HEK293 (cell line): ENCODE measurements around the gene MATR3.

Experiments used
- GLIS2 ChIP-seq: fragments of 450-650 bp; formaldehyde crosslinking; IDR thresholded peaks from 2 replicates; pipeline ENCODE4 v1.5.1; 2016; ENCODE audit warnings: missing biosample characterization, missing genetic modification characterization
- HOXA7 ChIP-seq: sonication (generic); formaldehyde crosslinking; IDR thresholded peaks from 2 replicates; pipeline ENCODE4 v1.8.1; 2022; ENCODE audit warnings: missing genetic modification reagents, borderline replicate concordance
- IKZF3 ChIP-seq: fragments of 450-650 bp; IDR thresholded peaks from 2 replicates; pipeline ENCODE4 v1.5.0; 2018; ENCODE audit warnings: missing biosample characterization, mild to moderate bottlenecking, missing genetic modification characterization, moderate library complexity
- ZNF132 ChIP-seq: fragments of 450-650 bp; formaldehyde crosslinking; IDR thresholded peaks from 2 replicates; pipeline ENCODE4 v1.5.1; 2017; ENCODE audit warnings: missing biosample characterization, missing genetic modification characterization, borderline replicate concordance
- ZNF157 ChIP-seq: fragments of 450-650 bp; formaldehyde crosslinking; IDR thresholded peaks from 2 replicates; pipeline ENCODE4 v1.5.1; 2016; ENCODE audit warnings: missing biosample characterization, missing genetic modification characterization
- ZNF324 ChIP-seq: fragments of 450-650 bp; formaldehyde crosslinking; IDR thresholded peaks from 2 replicates; pipeline ENCODE4 v1.5.1; 2016; ENCODE audit warnings: missing biosample characterization, missing genetic modification characterization
- ZNF341 ChIP-seq: fragments of 450-650 bp; formaldehyde crosslinking; IDR thresholded peaks from 2 replicates; pipeline ENCODE4; 2016; ENCODE audit warnings: low read depth, missing biosample characterization, missing genetic modification characterization
- ZNF404 ChIP-seq: fragments of 450-650 bp; formaldehyde crosslinking; IDR thresholded peaks from 2 replicates; pipeline ENCODE4 v1.5.1; 2017; ENCODE audit warnings: missing biosample characterization, missing genetic modification characterization
- ZNF555 ChIP-seq: fragments of 450-650 bp; formaldehyde crosslinking; conservative IDR thresholded peaks from 2 replicates; pipeline ENCODE4 v1.5.1; 2017; ENCODE audit warnings: missing biosample characterization, mild to moderate bottlenecking, missing genetic modification characterization, inconsistent platforms
- ZNF596 ChIP-seq: fragments of 450-650 bp; IDR thresholded peaks from 2 replicates; pipeline ENCODE4 v1.5.0; 2018; ENCODE audit warnings: missing biosample characterization, mild to moderate bottlenecking, missing genetic modification characterization, moderate library complexity
- ZNF621 ChIP-seq: fragments of 450-650 bp; formaldehyde crosslinking; IDR thresholded peaks from 2 replicates; pipeline ENCODE4 v1.5.1; 2017; ENCODE audit warnings: missing biosample characterization, missing genetic modification characterization
- ZNF791 ChIP-seq: fragments of 450-650 bp; formaldehyde crosslinking; IDR thresholded peaks from 2 replicates; pipeline ENCODE4 v1.5.1; 2016; ENCODE audit warnings: missing biosample characterization, missing genetic modification characterization
- ZNF792 ChIP-seq: fragments of 450-650 bp; formaldehyde crosslinking; IDR thresholded peaks from 2 replicates; pipeline ENCODE4 v1.5.1; 2016; ENCODE audit warnings: missing biosample characterization, missing genetic modification characterization
- TF ChIP-seq, protein P1 (sequence below): fragments of 450-650 bp; formaldehyde crosslinking; IDR thresholded peaks from 2 replicates; pipeline ENCODE4 v1.5.1; 2016; ENCODE audit warnings: missing biosample characterization, missing genetic modification characterization
- TF ChIP-seq, protein P2 (sequence below): fragments of 450-650 bp; formaldehyde crosslinking; IDR thresholded peaks from 2 replicates; pipeline ENCODE4 v1.5.1; 2016; ENCODE audit warnings: missing biosample characterization, missing genetic modification characterization
- TF ChIP-seq, protein P3 (sequence below): fragments of 450-650 bp; formaldehyde crosslinking; IDR thresholded peaks from 2 replicates; pipeline ENCODE4 v1.5.1; 2017; ENCODE audit warnings: missing biosample characterization, missing genetic modification characterization
- TF ChIP-seq, protein P4 (sequence below): fragments of 450-650 bp; formaldehyde crosslinking; IDR thresholded peaks from 2 replicates; pipeline ENCODE4 v1.5.1; 2016; ENCODE audit warnings: missing biosample characterization, missing genetic modification characterization
- TF ChIP-seq, protein P5 (sequence below): fragments of 450-650 bp; formaldehyde crosslinking; IDR thresholded peaks from 2 replicates; pipeline ENCODE4 v1.5.1; 2016; ENCODE audit warnings: missing biosample characterization, missing genetic modification characterization
- TF ChIP-seq, protein P6 (sequence below): fragments of 450-650 bp; formaldehyde crosslinking; IDR thresholded peaks from 2 replicates; pipeline ENCODE4 v1.5.1; 2016; ENCODE audit warnings: missing biosample characterization, missing genetic modification characterization
- TF ChIP-seq, protein P7 (sequence below): fragments of 450-650 bp; formaldehyde crosslinking; IDR thresholded peaks from 2 replicates; pipeline ENCODE4 v1.5.1; 2016; ENCODE audit warnings: missing biosample characterization, missing genetic modification characterization
- TF ChIP-seq, protein P8 (sequence below): fragments of 450-650 bp; formaldehyde crosslinking; conservative IDR thresholded peaks from 2 replicates; pipeline ENCODE4 v1.5.1; 2016; ENCODE audit warnings: low read depth, missing biosample characterization, missing genetic modification characterization

The MATR3 gene

DNA sequence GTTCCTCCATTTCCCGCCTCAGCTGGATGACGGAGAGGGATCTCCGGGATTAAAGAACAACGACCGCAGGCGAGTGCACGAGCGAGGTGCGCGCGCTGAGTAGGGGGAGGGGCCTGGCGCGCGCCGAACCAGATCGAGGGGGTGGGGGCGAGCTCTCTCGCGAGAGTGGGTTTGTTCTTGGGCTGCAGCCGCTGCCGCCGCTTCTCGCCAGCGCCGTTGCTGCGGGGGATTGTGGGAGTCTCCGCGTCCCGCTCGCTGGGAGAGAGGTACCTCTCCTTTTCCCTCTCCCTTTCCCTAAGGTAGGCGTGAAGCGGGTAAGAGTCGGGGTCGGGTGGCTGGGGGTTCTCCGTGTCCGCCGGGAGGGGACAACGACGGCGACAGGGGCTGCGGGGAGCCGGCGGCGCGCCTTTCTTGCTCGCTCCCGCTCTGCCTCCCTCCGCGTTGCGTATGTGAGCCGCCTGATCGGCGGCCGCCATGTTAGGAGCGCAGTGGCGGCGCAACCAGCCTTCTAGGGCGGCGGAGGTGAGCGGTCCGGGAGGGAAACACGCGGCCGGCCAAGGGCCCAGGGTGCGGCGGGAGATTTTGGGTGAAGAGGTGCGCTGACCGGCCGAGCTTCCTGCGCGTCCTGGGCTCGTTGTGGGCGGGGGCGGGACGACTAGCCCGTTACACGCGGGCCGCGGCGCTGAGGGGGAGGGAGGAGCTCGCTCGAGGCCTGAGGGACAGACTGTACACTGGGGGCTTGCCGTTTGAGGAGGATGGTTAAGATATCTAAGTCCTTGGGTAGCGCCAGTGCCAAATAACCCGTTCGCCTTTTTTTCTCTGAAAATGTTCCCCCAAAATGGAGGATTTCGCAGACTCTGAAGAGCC is at the start of gene MATR3 (continued):
- TF ChIP-seq, protein P1, sequence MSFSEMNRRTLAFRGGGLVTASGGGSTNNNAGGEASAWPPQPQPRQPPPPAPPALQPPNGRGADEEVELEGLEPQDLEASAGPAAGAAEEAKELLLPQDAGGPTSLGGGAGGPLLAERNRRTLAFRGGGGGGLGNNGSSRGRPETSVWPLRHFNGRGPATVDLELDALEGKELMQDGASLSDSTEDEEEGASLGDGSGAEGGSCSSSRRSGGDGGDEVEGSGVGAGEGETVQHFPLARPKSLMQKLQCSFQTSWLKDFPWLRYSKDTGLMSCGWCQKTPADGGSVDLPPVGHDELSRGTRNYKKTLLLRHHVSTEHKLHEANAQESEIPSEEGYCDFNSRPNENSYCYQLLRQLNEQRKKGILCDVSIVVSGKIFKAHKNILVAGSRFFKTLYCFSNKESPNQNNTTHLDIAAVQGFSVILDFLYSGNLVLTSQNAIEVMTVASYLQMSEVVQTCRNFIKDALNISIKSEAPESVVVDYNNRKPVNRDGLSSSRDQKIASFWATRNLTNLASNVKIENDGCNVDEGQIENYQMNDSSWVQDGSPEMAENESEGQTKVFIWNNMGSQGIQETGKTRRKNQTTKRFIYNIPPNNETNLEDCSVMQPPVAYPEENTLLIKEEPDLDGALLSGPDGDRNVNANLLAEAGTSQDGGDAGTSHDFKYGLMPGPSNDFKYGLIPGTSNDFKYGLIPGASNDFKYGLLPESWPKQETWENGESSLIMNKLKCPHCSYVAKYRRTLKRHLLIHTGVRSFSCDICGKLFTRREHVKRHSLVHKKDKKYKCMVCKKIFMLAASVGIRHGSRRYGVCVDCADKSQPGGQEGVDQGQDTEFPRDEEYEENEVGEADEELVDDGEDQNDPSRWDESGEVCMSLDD: peak; percentile 25; the same call in 1 of the 2 replicates
- TF ChIP-seq HOXA7 (CRISPR knock-in tag) (no peak), ZNF404 (tag by site-specific recombination) (no peak), ZNF791 (tag by site-specific recombination) (no peak), ZNF132 (tag by site-specific recombination) (no peak), ZNF157 (tag by site-specific recombination) (no peak), ZNF341 (peak; percentile 75), IKZF3 (tag by site-specific recombination) (peak; percentile 99), ZNF596 (peak; percentile 49; the same call in 1 of the 2 replicates), ZNF621 (tag by site-specific recombination) (no peak), GLIS2 (tag by site-specific recombination) (peak; percentile 81), ZNF555 (tag by site-specific recombination) (no peak), ZNF324 (tag by site-specific recombination) (peak; percentile 76), ZNF792 (tag by site-specific recombination) (no peak)
- TF ChIP-seq, protein P2, sequence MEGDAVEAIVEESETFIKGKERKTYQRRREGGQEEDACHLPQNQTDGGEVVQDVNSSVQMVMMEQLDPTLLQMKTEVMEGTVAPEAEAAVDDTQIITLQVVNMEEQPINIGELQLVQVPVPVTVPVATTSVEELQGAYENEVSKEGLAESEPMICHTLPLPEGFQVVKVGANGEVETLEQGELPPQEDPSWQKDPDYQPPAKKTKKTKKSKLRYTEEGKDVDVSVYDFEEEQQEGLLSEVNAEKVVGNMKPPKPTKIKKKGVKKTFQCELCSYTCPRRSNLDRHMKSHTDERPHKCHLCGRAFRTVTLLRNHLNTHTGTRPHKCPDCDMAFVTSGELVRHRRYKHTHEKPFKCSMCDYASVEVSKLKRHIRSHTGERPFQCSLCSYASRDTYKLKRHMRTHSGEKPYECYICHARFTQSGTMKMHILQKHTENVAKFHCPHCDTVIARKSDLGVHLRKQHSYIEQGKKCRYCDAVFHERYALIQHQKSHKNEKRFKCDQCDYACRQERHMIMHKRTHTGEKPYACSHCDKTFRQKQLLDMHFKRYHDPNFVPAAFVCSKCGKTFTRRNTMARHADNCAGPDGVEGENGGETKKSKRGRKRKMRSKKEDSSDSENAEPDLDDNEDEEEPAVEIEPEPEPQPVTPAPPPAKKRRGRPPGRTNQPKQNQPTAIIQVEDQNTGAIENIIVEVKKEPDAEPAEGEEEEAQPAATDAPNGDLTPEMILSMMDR (tag by site-specific recombination): no peak; the same call in 1 of the 2 replicates
- TF ChIP-seq, protein P3, sequence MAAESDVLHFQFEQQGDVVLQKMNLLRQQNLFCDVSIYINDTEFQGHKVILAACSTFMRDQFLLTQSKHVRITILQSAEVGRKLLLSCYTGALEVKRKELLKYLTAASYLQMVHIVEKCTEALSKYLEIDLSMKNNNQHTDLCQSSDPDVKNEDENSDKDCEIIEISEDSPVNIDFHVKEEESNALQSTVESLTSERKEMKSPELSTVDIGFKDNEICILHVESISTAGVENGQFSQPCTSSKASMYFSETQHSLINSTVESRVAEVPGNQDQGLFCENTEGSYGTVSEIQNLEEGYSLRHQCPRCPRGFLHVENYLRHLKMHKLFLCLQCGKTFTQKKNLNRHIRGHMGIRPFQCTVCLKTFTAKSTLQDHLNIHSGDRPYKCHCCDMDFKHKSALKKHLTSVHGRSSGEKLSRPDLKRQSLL: peak; percentile 87
- TF ChIP-seq, protein P4, sequence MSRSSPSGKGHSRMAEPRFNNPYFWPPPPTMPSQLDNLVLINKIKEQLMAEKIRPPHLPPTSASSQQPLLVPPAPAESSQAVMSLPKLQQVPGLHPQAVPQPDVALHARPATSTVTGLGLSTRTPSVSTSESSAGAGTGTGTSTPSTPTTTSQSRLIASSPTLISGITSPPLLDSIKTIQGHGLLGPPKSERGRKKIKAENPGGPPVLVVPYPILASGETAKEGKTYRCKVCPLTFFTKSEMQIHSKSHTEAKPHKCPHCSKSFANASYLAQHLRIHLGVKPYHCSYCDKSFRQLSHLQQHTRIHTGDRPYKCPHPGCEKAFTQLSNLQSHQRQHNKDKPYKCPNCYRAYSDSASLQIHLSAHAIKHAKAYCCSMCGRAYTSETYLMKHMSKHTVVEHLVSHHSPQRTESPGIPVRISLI (tag by site-specific recombination): no peak
- TF ChIP-seq, protein P5, sequence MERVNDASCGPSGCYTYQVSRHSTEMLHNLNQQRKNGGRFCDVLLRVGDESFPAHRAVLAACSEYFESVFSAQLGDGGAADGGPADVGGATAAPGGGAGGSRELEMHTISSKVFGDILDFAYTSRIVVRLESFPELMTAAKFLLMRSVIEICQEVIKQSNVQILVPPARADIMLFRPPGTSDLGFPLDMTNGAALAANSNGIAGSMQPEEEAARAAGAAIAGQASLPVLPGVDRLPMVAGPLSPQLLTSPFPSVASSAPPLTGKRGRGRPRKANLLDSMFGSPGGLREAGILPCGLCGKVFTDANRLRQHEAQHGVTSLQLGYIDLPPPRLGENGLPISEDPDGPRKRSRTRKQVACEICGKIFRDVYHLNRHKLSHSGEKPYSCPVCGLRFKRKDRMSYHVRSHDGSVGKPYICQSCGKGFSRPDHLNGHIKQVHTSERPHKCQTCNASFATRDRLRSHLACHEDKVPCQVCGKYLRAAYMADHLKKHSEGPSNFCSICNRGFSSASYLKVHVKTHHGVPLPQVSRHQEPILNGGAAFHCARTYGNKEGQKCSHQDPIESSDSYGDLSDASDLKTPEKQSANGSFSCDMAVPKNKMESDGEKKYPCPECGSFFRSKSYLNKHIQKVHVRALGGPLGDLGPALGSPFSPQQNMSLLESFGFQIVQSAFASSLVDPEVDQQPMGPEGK: peak; percentile 94
- TF ChIP-seq, protein P6, sequence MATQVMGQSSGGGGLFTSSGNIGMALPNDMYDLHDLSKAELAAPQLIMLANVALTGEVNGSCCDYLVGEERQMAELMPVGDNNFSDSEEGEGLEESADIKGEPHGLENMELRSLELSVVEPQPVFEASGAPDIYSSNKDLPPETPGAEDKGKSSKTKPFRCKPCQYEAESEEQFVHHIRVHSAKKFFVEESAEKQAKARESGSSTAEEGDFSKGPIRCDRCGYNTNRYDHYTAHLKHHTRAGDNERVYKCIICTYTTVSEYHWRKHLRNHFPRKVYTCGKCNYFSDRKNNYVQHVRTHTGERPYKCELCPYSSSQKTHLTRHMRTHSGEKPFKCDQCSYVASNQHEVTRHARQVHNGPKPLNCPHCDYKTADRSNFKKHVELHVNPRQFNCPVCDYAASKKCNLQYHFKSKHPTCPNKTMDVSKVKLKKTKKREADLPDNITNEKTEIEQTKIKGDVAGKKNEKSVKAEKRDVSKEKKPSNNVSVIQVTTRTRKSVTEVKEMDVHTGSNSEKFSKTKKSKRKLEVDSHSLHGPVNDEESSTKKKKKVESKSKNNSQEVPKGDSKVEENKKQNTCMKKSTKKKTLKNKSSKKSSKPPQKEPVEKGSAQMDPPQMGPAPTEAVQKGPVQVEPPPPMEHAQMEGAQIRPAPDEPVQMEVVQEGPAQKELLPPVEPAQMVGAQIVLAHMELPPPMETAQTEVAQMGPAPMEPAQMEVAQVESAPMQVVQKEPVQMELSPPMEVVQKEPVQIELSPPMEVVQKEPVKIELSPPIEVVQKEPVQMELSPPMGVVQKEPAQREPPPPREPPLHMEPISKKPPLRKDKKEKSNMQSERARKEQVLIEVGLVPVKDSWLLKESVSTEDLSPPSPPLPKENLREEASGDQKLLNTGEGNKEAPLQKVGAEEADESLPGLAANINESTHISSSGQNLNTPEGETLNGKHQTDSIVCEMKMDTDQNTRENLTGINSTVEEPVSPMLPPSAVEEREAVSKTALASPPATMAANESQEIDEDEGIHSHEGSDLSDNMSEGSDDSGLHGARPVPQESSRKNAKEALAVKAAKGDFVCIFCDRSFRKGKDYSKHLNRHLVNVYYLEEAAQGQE (tag by site-specific recombination): peak; percentile 13
- TF ChIP-seq, protein P7, sequence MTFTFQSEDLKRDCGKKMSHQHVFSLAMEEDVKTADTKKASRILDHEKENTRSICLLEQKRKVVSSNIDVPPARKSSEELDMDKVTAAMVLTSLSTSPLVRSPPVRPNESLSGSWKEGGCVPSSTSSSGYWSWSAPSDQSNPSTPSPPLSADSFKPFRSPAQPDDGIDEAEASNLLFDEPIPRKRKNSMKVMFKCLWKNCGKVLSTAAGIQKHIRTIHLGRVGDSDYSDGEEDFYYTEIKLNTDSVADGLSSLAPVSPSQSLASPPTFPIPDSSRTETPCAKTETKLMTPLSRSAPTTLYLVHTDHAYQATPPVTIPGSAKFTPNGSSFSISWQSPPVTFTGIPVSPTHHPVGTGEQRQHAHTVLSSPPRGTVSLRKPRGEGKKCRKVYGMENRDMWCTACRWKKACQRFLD: no peak
- TF ChIP-seq, protein P8, sequence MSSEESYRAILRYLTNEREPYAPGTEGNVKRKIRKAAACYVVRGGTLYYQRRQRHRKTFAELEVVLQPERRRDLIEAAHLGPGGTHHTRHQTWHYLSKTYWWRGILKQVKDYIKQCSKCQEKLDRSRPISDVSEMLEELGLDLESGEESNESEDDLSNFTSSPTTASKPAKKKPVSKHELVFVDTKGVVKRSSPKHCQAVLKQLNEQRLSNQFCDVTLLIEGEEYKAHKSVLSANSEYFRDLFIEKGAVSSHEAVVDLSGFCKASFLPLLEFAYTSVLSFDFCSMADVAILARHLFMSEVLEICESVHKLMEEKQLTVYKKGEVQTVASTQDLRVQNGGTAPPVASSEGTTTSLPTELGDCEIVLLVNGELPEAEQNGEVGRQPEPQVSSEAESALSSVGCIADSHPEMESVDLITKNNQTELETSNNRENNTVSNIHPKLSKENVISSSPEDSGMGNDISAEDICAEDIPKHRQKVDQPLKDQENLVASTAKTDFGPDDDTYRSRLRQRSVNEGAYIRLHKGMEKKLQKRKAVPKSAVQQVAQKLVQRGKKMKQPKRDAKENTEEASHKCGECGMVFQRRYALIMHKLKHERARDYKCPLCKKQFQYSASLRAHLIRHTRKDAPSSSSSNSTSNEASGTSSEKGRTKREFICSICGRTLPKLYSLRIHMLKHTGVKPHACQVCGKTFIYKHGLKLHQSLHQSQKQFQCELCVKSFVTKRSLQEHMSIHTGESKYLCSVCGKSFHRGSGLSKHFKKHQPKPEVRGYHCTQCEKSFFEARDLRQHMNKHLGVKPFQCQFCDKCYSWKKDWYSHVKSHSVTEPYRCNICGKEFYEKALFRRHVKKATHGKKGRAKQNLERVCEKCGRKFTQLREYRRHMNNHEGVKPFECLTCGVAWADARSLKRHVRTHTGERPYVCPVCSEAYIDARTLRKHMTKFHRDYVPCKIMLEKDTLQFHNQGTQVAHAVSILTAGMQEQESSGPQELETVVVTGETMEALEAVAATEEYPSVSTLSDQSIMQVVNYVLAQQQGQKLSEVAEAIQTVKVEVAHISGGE (tag by site-specific recombination): peak; percentile 41
